Fibroblast of mammary gland (primary cell): ENCODE data around the gene MYO1G.

Experiments
- DNase-seq: peaks from one replicate; pipeline ENCODE4 v3.0.0-alpha.2; 2010; ENCODE audit warnings: low read depth
- H3K4me3 ChIP-seq: 2 replicates; pipeline ENCODE4 v1.5.1; 2011; ENCODE audit warnings: low read depth, mild to moderate bottlenecking, low read length, moderate library complexity; ENCODE audit not compliant: control insufficient read depth
- CTCF ChIP-seq: conservative IDR thresholded peaks from 2 replicates; pipeline ENCODE4 v1.5.1; 2011; ENCODE audit warnings: low read depth, low read length, inconsistent platforms; ENCODE audit not compliant: control insufficient read depth, insufficient read depth

Gene MYO1G

GRCh38 chr7:44961844-44962482 lies 16.9 kb downstream of the MYO1G start:
- H3K4me3 ChIP-seq = no peak overlapping the region
- DNase-seq = no peak
- TF ChIP-seq CTCF = no peak

GRCh38 chr7:44960011-44960580 lies 18.7 kb downstream of the MYO1G start:
- no peak for TF ChIP-seq CTCF
- DNase-seq = no peak
- H3K4me3 ChIP-seq = no peak overlapping the region

- no peak overlapping the region for H3K4me3 ChIP-seq
- TF ChIP-seq CTCF = no peak
- DNase-seq = peak; percentile 17
Observed at GRCh38 chr7:44959433-44959951, 19.3 kb downstream of the MYO1G start.

GRCh38 chr7:44958645-44959344 lies 20.0 kb downstream of the MYO1G start:
- peak; percentile 8 for DNase-seq
- no peak overlapping the region for H3K4me3 ChIP-seq
- TF ChIP-seq CTCF = no peak

- DNase-seq = no peak
- TF ChIP-seq CTCF = no peak
- H3K4me3 ChIP-seq = no peak overlapping the region
Observed at GRCh38 chr7:44956157-44956766, 22.6 kb downstream of the MYO1G start.

- TF ChIP-seq CTCF = no peak
- H3K4me3 ChIP-seq = no peak overlapping the region
- no peak for DNase-seq
Observed at GRCh38 chr7:44955733-44956132, 23.1 kb downstream of the MYO1G start.
